Neural cell (in vitro differentiated cells): ENCODE measurements around the gene CHD6. TPM values are rescaled to one million over a fixed set of nuclear protein-coding genes. Genes with fewer than 3 reads are reported as not detected.

ENCODE experiments used
- H2AFZ ChIP-seq: fragments of 200-600, 300-800 bp; sonication (generic), shearing (Covaris generic); 2 replicates; pipeline ENCODE4 v1.6.0; 2014; ENCODE audit warnings: low read depth, mild to moderate bottlenecking, antibody characterized with exemption, low read length, moderate library complexity
- H3F3A ChIP-seq: fragments of 200-600 bp; shearing (Covaris generic); 2 replicates; pipeline ENCODE4 v1.6.1; 2016; ENCODE audit warnings: mild to moderate bottlenecking, moderate library complexity, mixed read lengths, antibody characterized with exemption, low read length; ENCODE audit not compliant: insufficient read depth, poor library complexity, severe bottlenecking
- H3K27ac ChIP-seq: fragments of 200-600, 300-800 bp; sonication (generic), shearing (Covaris generic); 2 replicates; pipeline ENCODE4 v1.5.1; 2014; ENCODE audit warnings: mild to moderate bottlenecking, low read length, moderate library complexity
- H3K27me3 ChIP-seq: fragments of 300-800, 200-600 bp; sonication (generic), shearing (Covaris generic); 2 replicates; pipeline ENCODE4 v1.6.0; 2014; ENCODE audit warnings: mild to moderate bottlenecking, low read depth, low read length, moderate library complexity; ENCODE audit not compliant: insufficient read depth
- H3K36me3 ChIP-seq: fragments of 300-800, 200-600 bp; sonication (generic), shearing (Covaris generic); 2 replicates; pipeline ENCODE4 v1.5.1; 2014; ENCODE audit warnings: mild to moderate bottlenecking, antibody characterized with exemption, low read length, moderate library complexity; ENCODE audit not compliant: insufficient read depth
- H3K4me2 ChIP-seq: fragments of 300-800, 200-600 bp; sonication (generic), shearing (Covaris generic); 2 replicates; pipeline ENCODE4 v1.6.0; 2014; ENCODE audit warnings: mild to moderate bottlenecking, low read length
- H3K4me3 ChIP-seq: fragments of 300-800, 200-600 bp; sonication (generic), shearing (Covaris generic); 2 replicates; pipeline ENCODE4 v1.5.1; 2014; ENCODE audit warnings: mild to moderate bottlenecking, low read length, moderate library complexity
- H3K79me2 ChIP-seq: fragments of 200-600 bp; shearing (Covaris generic); replicated peaks from 2 replicates; pipeline ENCODE4 v1.6.0; 2014; ENCODE audit warnings: mild to moderate bottlenecking, low read length, moderate library complexity; ENCODE audit not compliant: insufficient read depth
- H3K9ac ChIP-seq: fragments of 300-800, 200-600 bp; sonication (generic), shearing (Covaris generic); 2 replicates; pipeline ENCODE4 v1.6.1; 2016; ENCODE audit warnings: mild to moderate bottlenecking, low read length, mixed read lengths
- H3K9me2 ChIP-seq: fragments of 200-600 bp; shearing (Covaris generic); 2 replicates; pipeline ENCODE4 v1.6.1; 2016; ENCODE audit warnings: mild to moderate bottlenecking, low read length, mixed read lengths; ENCODE audit not compliant: insufficient read depth
- H3K9me3 ChIP-seq: fragments of 200-600, 300-800 bp; sonication (generic), shearing (Covaris generic); 2 replicates; pipeline ENCODE4 v1.6.1; 2016; ENCODE audit warnings: mild to moderate bottlenecking, mixed run types, low read length, moderate library complexity, mixed read lengths
- H4K20me1 ChIP-seq: fragments of 200-600 bp; shearing (Covaris generic); 2 replicates; pipeline ENCODE4 v1.6.1; 2016; ENCODE audit warnings: mild to moderate bottlenecking, mixed run types; ENCODE audit not compliant: insufficient read depth
- CTCF ChIP-seq: fragments of 450-650 bp; IDR thresholded peaks from 2 replicates; pipeline ENCODE4 v1.5.1; 2014; ENCODE audit warnings: antibody characterized with exemption, mild to moderate bottlenecking, moderate library complexity; ENCODE audit not compliant: poor library complexity, severe bottlenecking
- EP300 ChIP-seq: fragments of 450-650 bp; conservative IDR thresholded peaks from 2 replicates; pipeline ENCODE4 v1.6.1; 2014; ENCODE audit warnings: antibody characterized with exemption, mild to moderate bottlenecking, moderate library complexity; ENCODE audit not compliant: poor library complexity, severe bottlenecking
- EZH2 ChIP-seq: fragments of 200-600, 300-800 bp; shearing (Covaris generic), sonication (generic); IDR thresholded peaks from 2 replicates; pipeline ENCODE4 v1.6.1; 2014; ENCODE audit warnings: antibody characterized with exemption, low read length, borderline replicate concordance, mild to moderate bottlenecking; ENCODE audit not compliant: insufficient read depth, poor library complexity, severe bottlenecking
- MXI1 ChIP-seq: fragments of 450-650 bp; conservative IDR thresholded peaks from 2 replicates; pipeline ENCODE4 v1.6.1; 2014; ENCODE audit warnings: antibody characterized with exemption, mild to moderate bottlenecking; ENCODE audit not compliant: poor library complexity, severe bottlenecking
- POLR2AphosphoS5 ChIP-seq: IDR thresholded peaks from 2 replicates; pipeline ENCODE4 v1.6.1; 2012
- RAD21 ChIP-seq: fragments of 450-650 bp; conservative IDR thresholded peaks from 2 replicates; pipeline ENCODE4 v1.6.1; 2014; ENCODE audit warnings: antibody characterized with exemption, mild to moderate bottlenecking, moderate library complexity
- SMC3 ChIP-seq: fragments of 450-650 bp; conservative IDR thresholded peaks from 2 replicates; pipeline ENCODE4 v1.6.1; 2014; ENCODE audit warnings: antibody characterized with exemption, mild to moderate bottlenecking, moderate library complexity; ENCODE audit not compliant: poor library complexity
- TAF1 ChIP-seq: IDR thresholded peaks from 2 replicates; pipeline ENCODE4 v1.6.1; 2012; ENCODE audit warnings: low read depth
- polyA plus RNA-seq: library from polyadenylated mRNA; depleted of rRNA; stranded (reverse); fragments of >200 nt; gene quantifications from 2 replicates; pipeline ENCODE4 v1.2.3, GENCODE V29; 2014
- TF ChIP-seq, protein P1 (sequence below): IDR thresholded peaks from 2 replicates; pipeline ENCODE4 v1.6.1; 2012; ENCODE audit warnings: borderline replicate concordance

The CHD6 gene
- polyA plus RNA-seq, 1 donor from 2014 or later: 22.9 TPM

DNA sequence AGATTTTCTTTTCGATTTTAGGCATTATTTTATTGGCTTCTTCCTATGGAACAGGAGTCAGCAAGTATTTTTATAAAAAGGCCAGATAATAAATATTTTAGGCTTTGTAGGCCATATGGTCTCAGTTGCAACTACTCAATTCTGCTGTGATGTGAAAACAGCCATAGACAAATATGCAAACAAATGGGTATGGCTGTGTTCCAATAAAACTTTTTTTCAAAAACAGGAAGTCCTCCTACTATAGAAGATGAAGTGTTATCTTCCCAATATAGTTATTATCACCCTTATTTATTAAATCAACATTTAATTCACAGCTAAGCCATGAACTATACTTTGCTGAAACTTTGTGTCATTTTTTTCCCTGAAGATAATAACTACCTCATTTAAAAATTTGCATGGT lies 57.2 kb downstream of the CHD6 start:
- Histone ChIP-seq H3K79me2 (peaks cover 72% of the 10 kb centered on the region), H3K9me3 (no peaks in the 10 kb centered on the region), H3K9ac (no peak overlapping the region), H4K20me1 (no peaks in the 10 kb centered on the region), H3K36me3 (no peaks in the 10 kb centered on the region), H3K4me3 (no peak overlapping the region), H3K4me2 (no peak overlapping the region), H3F3A (no peaks in the 10 kb centered on the region), H2AFZ (no peak overlapping the region), H3K9me2 (no peaks in the 10 kb centered on the region), H3K27me3 (no peaks in the 10 kb centered on the region), H3K27ac (no peak overlapping the region)
- TF ChIP-seq TAF1: no peak
- no peak for TF ChIP-seq POLR2AphosphoS5
- TF ChIP-seq SMC3: no peak
- TF ChIP-seq MXI1: no peak
- TF ChIP-seq RAD21: no peak
- no peak for TF ChIP-seq CTCF
- TF ChIP-seq, protein P1, sequence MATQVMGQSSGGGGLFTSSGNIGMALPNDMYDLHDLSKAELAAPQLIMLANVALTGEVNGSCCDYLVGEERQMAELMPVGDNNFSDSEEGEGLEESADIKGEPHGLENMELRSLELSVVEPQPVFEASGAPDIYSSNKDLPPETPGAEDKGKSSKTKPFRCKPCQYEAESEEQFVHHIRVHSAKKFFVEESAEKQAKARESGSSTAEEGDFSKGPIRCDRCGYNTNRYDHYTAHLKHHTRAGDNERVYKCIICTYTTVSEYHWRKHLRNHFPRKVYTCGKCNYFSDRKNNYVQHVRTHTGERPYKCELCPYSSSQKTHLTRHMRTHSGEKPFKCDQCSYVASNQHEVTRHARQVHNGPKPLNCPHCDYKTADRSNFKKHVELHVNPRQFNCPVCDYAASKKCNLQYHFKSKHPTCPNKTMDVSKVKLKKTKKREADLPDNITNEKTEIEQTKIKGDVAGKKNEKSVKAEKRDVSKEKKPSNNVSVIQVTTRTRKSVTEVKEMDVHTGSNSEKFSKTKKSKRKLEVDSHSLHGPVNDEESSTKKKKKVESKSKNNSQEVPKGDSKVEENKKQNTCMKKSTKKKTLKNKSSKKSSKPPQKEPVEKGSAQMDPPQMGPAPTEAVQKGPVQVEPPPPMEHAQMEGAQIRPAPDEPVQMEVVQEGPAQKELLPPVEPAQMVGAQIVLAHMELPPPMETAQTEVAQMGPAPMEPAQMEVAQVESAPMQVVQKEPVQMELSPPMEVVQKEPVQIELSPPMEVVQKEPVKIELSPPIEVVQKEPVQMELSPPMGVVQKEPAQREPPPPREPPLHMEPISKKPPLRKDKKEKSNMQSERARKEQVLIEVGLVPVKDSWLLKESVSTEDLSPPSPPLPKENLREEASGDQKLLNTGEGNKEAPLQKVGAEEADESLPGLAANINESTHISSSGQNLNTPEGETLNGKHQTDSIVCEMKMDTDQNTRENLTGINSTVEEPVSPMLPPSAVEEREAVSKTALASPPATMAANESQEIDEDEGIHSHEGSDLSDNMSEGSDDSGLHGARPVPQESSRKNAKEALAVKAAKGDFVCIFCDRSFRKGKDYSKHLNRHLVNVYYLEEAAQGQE: no peak

DNA sequence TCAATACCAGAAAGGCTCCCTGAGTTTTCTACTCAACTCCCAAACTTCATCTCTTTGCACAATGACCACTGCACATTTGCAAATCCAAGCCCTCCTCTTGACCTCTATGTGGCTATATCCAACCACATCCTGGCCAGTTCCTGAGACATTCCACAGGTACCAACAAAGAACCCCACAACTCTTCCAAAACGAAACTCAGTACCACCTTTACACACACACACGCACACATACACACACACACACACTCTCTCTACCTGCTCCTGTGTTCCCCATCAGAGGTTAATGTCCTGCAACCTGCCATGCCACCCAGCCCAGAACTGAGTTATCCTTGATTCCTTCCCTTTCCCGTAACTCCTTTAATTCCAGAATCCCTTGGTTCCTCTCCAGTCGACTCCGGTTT lies 58.5 kb downstream of the CHD6 start:
- Histone ChIP-seq H4K20me1 (no peaks in the 10 kb centered on the region), H3K4me3 (no peak overlapping the region), H3K9me2 (no peaks in the 10 kb centered on the region), H3K36me3 (no peaks in the 10 kb centered on the region), H3K4me2 (no peak overlapping the region), H3K27ac (no peak overlapping the region), H3K27me3 (no peaks in the 10 kb centered on the region), H3F3A (no peaks in the 10 kb centered on the region), H3K9ac (no peak overlapping the region), H2AFZ (no peak overlapping the region), H3K79me2 (peaks cover 64% of the 10 kb centered on the region), H3K9me3 (no peaks in the 10 kb centered on the region)
- TF ChIP-seq EP300: no peak
- TF ChIP-seq SMC3: no peak
- no peak for TF ChIP-seq TAF1
- TF ChIP-seq EZH2: no peak
- no peak for TF ChIP-seq MXI1
- no peak for TF ChIP-seq CTCF
- no peak for TF ChIP-seq POLR2AphosphoS5
- TF ChIP-seq, protein P1: no peak
- no peak for TF ChIP-seq RAD21
